HCT116 (cell line): ENCODE data around the gene AAK1.

Experiments used
- CEBPB ChIP-seq: IDR thresholded peaks from 2 replicates; pipeline ENCODE4 v1.6.1; 2012; ENCODE audit warnings: low read depth
- EZH2 ChIP-seq: fragments of 200-600 bp; sonication (generic); IDR thresholded peaks from 2 replicates; pipeline ENCODE4 v1.6.1; 2017; ENCODE audit warnings: antibody characterized with exemption, mixed run types
- EZH2phosphoT487 ChIP-seq: fragments of 200-600 bp; IDR thresholded peaks from 2 replicates; pipeline ENCODE4 v1.6.1; 2018; ENCODE audit warnings: antibody characterized with exemption, borderline replicate concordance
- FOSL1 ChIP-seq: IDR thresholded peaks from 2 replicates; pipeline ENCODE4 v1.6.1; 2012; ENCODE audit warnings: low read depth
- POLR2A ChIP-seq: IDR thresholded peaks from 2 replicates; pipeline ENCODE4 v1.7.0; 2011; ENCODE audit warnings: borderline replicate concordance; ENCODE audit not compliant: insufficient read depth, insufficient read length; ENCODE audit errors: extremely low read depth
- TCF7L2 ChIP-seq: IDR thresholded peaks from 2 replicates; pipeline ENCODE4 v1.7.0; 2011; ENCODE audit warnings: borderline replicate concordance, inconsistent platforms; ENCODE audit not compliant: insufficient read depth, insufficient read length; ENCODE audit errors: extremely low read depth
- YY1 ChIP-seq: IDR thresholded peaks from 2 replicates; pipeline ENCODE4 v1.6.1; 2011; ENCODE audit warnings: low read length, low read depth, moderate library complexity, mild to moderate bottlenecking; ENCODE audit not compliant: insufficient replicate concordance; ENCODE audit errors: extremely low read depth
- ZBTB33 ChIP-seq: IDR thresholded peaks from 2 replicates; pipeline ENCODE4 v1.6.1; 2011; ENCODE audit warnings: mild to moderate bottlenecking, low read length, moderate library complexity; ENCODE audit not compliant: insufficient replicate concordance; ENCODE audit errors: extremely low read depth
- ZNF274 ChIP-seq: fragments of 200-500 bp; sonication (Bioruptor generic); IDR thresholded peaks from 2 replicates; pipeline ENCODE4 v1.6.1; 2014; ENCODE audit warnings: mild to moderate bottlenecking, low read depth, low read length, inconsistent platforms
- TF ChIP-seq, protein P1 (sequence below), 3 experiments: fragments of 200-600 bp in 1 of 3; sonication (generic) in 1 of 3; IDR thresholded peaks in 2 of 3; conservative IDR thresholded peaks in 1 of 3; 2 replicates each; pipeline ENCODE4 v1.5.1; 2012 to 2017; ENCODE audit warnings: low read depth in 2 of 3, low read length in 2 of 3, antibody characterized with exemption in 1 of 3, borderline replicate concordance in 1 of 3, control low read depth in 1 of 3, mild to moderate bottlenecking in 1 of 3, mixed read lengths in 1 of 3, mixed run types in 1 of 3, moderate library complexity in 1 of 3; ENCODE audit not compliant: insufficient read depth in 1 of 3
- TF ChIP-seq, protein P2 (sequence below): IDR thresholded peaks from 2 replicates; pipeline ENCODE4 v1.6.1; 2012; ENCODE audit warnings: low read depth
- TF ChIP-seq, protein P3 (sequence below): IDR thresholded peaks from 2 replicates; pipeline ENCODE4 v1.6.1; 2012

- TF ChIP-seq YY1 (no peak), EZH2 (no peak), TCF7L2 (no peak), POLR2A (no peak), CEBPB (no peak), ZNF274 (no peak), ZBTB33 (no peak), EZH2phosphoT487 (no peak), FOSL1 (no peak)
- TF ChIP-seq, protein P1, sequence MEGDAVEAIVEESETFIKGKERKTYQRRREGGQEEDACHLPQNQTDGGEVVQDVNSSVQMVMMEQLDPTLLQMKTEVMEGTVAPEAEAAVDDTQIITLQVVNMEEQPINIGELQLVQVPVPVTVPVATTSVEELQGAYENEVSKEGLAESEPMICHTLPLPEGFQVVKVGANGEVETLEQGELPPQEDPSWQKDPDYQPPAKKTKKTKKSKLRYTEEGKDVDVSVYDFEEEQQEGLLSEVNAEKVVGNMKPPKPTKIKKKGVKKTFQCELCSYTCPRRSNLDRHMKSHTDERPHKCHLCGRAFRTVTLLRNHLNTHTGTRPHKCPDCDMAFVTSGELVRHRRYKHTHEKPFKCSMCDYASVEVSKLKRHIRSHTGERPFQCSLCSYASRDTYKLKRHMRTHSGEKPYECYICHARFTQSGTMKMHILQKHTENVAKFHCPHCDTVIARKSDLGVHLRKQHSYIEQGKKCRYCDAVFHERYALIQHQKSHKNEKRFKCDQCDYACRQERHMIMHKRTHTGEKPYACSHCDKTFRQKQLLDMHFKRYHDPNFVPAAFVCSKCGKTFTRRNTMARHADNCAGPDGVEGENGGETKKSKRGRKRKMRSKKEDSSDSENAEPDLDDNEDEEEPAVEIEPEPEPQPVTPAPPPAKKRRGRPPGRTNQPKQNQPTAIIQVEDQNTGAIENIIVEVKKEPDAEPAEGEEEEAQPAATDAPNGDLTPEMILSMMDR (IDR thresholded peaks at IDR 0.05 in 2 of 3, conservative IDR thresholded peaks at IDR 0.05 in 1 of 3; ENCODE audit: borderline replicate concordance in 1 of 3, insufficient read depth in 1 of 3, low read depth in 2 of 3, low read length in 2 of 3), result no peak
- TF ChIP-seq, protein P2, sequence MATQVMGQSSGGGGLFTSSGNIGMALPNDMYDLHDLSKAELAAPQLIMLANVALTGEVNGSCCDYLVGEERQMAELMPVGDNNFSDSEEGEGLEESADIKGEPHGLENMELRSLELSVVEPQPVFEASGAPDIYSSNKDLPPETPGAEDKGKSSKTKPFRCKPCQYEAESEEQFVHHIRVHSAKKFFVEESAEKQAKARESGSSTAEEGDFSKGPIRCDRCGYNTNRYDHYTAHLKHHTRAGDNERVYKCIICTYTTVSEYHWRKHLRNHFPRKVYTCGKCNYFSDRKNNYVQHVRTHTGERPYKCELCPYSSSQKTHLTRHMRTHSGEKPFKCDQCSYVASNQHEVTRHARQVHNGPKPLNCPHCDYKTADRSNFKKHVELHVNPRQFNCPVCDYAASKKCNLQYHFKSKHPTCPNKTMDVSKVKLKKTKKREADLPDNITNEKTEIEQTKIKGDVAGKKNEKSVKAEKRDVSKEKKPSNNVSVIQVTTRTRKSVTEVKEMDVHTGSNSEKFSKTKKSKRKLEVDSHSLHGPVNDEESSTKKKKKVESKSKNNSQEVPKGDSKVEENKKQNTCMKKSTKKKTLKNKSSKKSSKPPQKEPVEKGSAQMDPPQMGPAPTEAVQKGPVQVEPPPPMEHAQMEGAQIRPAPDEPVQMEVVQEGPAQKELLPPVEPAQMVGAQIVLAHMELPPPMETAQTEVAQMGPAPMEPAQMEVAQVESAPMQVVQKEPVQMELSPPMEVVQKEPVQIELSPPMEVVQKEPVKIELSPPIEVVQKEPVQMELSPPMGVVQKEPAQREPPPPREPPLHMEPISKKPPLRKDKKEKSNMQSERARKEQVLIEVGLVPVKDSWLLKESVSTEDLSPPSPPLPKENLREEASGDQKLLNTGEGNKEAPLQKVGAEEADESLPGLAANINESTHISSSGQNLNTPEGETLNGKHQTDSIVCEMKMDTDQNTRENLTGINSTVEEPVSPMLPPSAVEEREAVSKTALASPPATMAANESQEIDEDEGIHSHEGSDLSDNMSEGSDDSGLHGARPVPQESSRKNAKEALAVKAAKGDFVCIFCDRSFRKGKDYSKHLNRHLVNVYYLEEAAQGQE, result no peak
- TF ChIP-seq, protein P3, sequence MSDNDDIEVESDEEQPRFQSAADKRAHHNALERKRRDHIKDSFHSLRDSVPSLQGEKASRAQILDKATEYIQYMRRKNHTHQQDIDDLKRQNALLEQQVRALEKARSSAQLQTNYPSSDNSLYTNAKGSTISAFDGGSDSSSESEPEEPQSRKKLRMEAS, result no peak
Measured at GRCh38 chr2:69544951-69545350, 98.6 kb downstream of the AAK1 start.
